ENCODE results near the gene USP17L24. TPM values are rescaled to one million over a fixed set of nuclear protein-coding genes. Genes with fewer than 3 reads are reported as not detected.
"Not testable (repeated sequence)": the region's sequence is repeated elsewhere in the genome, so short reads cannot be mapped to it uniquely, and the experiment has no call there.

USP17L24 gene, protein sequence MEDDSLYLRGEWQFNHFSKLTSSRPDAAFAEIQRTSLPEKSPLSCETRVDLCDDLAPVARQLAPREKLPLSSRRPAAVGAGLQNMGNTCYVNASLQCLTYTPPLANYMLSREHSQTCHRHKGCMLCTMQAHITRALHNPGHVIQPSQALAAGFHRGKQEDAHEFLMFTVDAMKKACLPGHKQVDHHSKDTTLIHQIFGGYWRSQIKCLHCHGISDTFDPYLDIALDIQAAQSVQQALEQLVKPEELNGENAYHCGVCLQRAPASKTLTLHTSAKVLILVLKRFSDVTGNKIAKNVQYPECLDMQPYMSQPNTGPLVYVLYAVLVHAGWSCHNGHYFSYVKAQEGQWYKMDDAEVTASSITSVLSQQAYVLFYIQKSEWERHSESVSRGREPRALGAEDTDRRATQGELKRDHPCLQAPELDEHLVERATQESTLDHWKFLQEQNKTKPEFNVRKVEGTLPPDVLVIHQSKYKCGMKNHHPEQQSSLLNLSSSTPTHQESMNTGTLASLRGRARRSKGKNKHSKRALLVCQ
- total RNA-seq (ENCODE audit: low replicate concordance) = not detected in 2 replicates

DNA sequence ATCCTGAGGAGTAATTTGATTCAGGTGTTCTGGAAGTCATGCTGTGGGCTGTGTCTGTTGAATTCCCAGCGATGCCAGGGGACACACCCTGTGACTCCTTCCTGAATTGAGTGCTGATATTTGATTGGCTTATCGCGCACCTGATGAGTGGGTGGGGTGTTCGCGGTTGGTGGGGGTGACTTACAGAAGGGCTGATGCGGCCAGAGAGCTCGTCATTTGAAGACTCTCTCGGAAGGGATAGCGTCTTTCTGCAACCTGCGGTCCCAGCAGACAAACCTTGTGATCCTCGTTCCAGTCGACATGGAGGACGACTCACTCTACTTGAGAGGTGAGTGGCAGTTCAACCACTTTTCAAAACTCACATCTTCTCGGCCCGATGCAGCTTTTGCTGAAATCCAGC, at the start of gene USP17L24:
USP17L24 (plus strand) TSS at position 301 of the 400 bp plus-strand sequence; CDS start at position 301, 0 bp downstream.
- H3K4me1 ChIP-seq; H3K9ac ChIP-seq; H3K79me2 ChIP-seq (ENCODE audit: low read depth); H3K4me2 ChIP-seq; H3K36me3 ChIP-seq; H3K27me3 Mint-ChIP-seq (ENCODE audit: insufficient read depth, low read depth); H2AFZ ChIP-seq (replicated peaks); H3K27me3 ChIP-seq; H3F3A ChIP-seq (ENCODE audit: low read depth); DNase-seq (ENCODE audit: low spot score); H3K9me3 ChIP-seq (ENCODE audit: low read depth); H4K20me1 ChIP-seq (ENCODE audit: low read depth); H3K4me1 Mint-ChIP-seq; H3K27ac ChIP-seq; H3K4me3 Mint-ChIP-seq; H3K4me3 ChIP-seq; H3K9me3 Mint-ChIP-seq; H3K36me3 Mint-ChIP-seq; H3K27ac Mint-ChIP-seq: not testable (repeated sequence)

GRCh38 chr4:9324191-9324590, 774 bp upstream of the USP17L24 start:
- H3K9me3 ChIP-seq (ENCODE audit: low read depth); DNase-seq (ENCODE audit: low spot score); H3K4me1 Mint-ChIP-seq; H3K36me3 ChIP-seq; H3K79me2 ChIP-seq (ENCODE audit: low read depth); H3K4me3 ChIP-seq; H3K36me3 Mint-ChIP-seq; H3K27me3 ChIP-seq; H3K4me2 ChIP-seq; H3K27me3 Mint-ChIP-seq (ENCODE audit: insufficient read depth, low read depth); H4K20me1 ChIP-seq (ENCODE audit: low read depth); H3F3A ChIP-seq (ENCODE audit: low read depth); H3K9ac ChIP-seq; H3K9me3 Mint-ChIP-seq; H2AFZ ChIP-seq (replicated peaks); H3K27ac Mint-ChIP-seq; H3K4me3 Mint-ChIP-seq; H3K27ac ChIP-seq; H3K4me1 ChIP-seq: not testable (repeated sequence)

- H3K36me3 Mint-ChIP-seq; H3K27ac ChIP-seq; H3K9ac ChIP-seq; H3K4me1 Mint-ChIP-seq; H3K36me3 ChIP-seq; H3K27me3 ChIP-seq; H3K4me3 ChIP-seq; H3K4me3 Mint-ChIP-seq; H3F3A ChIP-seq (ENCODE audit: low read depth); H3K27ac Mint-ChIP-seq; H3K4me2 ChIP-seq; H3K27me3 Mint-ChIP-seq (ENCODE audit: insufficient read depth, low read depth); H2AFZ ChIP-seq (replicated peaks); H4K20me1 ChIP-seq (ENCODE audit: low read depth); DNase-seq (ENCODE audit: low spot score); H3K4me1 ChIP-seq; H3K79me2 ChIP-seq (ENCODE audit: low read depth); H3K9me3 ChIP-seq (ENCODE audit: low read depth); H3K9me3 Mint-ChIP-seq: not testable (repeated sequence)
These were observed 4.6 kb downstream of the USP17L24 start, which contains the start of gene USP17L25 for GRCh38 chr4:9329611-9330010. Gene USP17L25 (plus strand): TSS chr4:9329911. CDS start chr4:9329911, 0 bp downstream.

DNA sequence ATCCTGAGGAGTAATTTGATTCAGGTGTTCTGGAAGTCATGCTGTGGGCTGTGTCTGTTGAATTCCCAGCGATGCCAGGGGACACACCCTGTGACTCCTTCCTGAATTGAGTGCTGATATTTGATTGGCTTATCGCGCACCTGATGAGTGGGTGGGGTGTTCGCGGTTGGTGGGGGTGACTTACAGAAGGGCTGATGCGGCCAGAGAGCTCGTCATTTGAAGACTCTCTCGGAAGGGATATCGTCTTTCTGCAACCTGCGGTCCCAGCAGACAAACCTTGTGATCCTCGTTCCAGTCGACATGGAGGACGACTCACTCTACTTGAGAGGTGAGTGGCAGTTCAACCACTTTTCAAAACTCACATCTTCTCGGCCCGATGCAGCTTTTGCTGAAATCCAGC, 9.4 kb downstream of the USP17L24 start, which contains the start of gene USP17L26:
USP17L26 (plus strand) TSS at position 301 of the 400 bp plus-strand sequence; CDS start at position 301, 0 bp downstream.
- not testable (repeated sequence) for H3K4me1 Mint-ChIP-seq

DNA sequence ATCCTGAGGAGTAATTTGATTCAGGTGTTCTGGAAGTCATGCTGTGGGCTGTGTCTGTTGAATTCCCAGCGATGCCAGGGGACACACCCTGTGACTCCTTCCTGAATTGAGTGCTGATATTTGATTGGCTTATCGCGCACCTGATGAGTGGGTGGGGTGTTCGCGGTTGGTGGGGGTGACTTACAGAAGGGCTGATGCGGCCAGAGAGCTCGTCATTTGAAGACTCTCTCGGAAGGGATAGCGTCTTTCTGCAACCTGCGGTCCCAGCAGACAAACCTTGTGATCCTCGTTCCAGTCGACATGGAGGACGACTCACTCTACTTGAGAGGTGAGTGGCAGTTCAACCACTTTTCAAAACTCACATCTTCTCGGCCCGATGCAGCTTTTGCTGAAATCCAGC, 14.1 kb downstream of the USP17L24 start, which contains the start of gene USP17L5:
USP17L5 (plus strand) TSS at position 301 of the 400 bp plus-strand sequence; CDS start at position 301, 0 bp downstream.
- not testable (repeated sequence) for H2AFZ ChIP-seq (replicated peaks); H3K27ac ChIP-seq; H3K9ac ChIP-seq; H3K79me2 ChIP-seq (ENCODE audit: low read depth); H3K27me3 Mint-ChIP-seq (ENCODE audit: insufficient read depth, low read depth); H3K27me3 ChIP-seq; H3K9me3 Mint-ChIP-seq; H3K36me3 Mint-ChIP-seq; H3F3A ChIP-seq (ENCODE audit: low read depth); H4K20me1 ChIP-seq (ENCODE audit: low read depth); H3K4me3 ChIP-seq; H3K36me3 ChIP-seq; H3K27ac Mint-ChIP-seq; H3K4me1 Mint-ChIP-seq; H3K4me3 Mint-ChIP-seq; H3K9me3 ChIP-seq (ENCODE audit: low read depth); H3K4me2 ChIP-seq; H3K4me1 ChIP-seq; DNase-seq (ENCODE audit: low spot score)

More for the DNA sequence above, 9.4 kb downstream of the USP17L24 start, which contains the start of gene USP17L26:
- not testable (repeated sequence) for H3K4me3 Mint-ChIP-seq; H3K9ac ChIP-seq; H3K4me3 ChIP-seq; H3K9me3 ChIP-seq (ENCODE audit: low read depth); H3K27ac Mint-ChIP-seq; H2AFZ ChIP-seq (replicated peaks); DNase-seq (ENCODE audit: low spot score); H3K27me3 ChIP-seq; H3K36me3 Mint-ChIP-seq; H3K9me3 Mint-ChIP-seq; H3F3A ChIP-seq (ENCODE audit: low read depth); H3K4me1 ChIP-seq; H3K4me2 ChIP-seq; H3K79me2 ChIP-seq (ENCODE audit: low read depth); H3K27me3 Mint-ChIP-seq (ENCODE audit: insufficient read depth, low read depth); H4K20me1 ChIP-seq (ENCODE audit: low read depth); H3K27ac ChIP-seq; H3K36me3 ChIP-seq

GRCh38 chr4:9343848-9344247, 18.9 kb downstream of the USP17L24 start, which contains the start of gene USP17L27:
Gene USP17L27 (plus strand): TSS chr4:9344148. CDS start chr4:9344148, 0 bp downstream.
- not testable (repeated sequence) for H3K9ac ChIP-seq; H3K4me2 ChIP-seq; H3K27me3 Mint-ChIP-seq (ENCODE audit: insufficient read depth, low read depth); H3K4me3 ChIP-seq; H3K4me1 ChIP-seq; H3K4me3 Mint-ChIP-seq; DNase-seq (ENCODE audit: low spot score); H3K27me3 ChIP-seq; H3K36me3 Mint-ChIP-seq; H3F3A ChIP-seq (ENCODE audit: low read depth); H3K4me1 Mint-ChIP-seq; H2AFZ ChIP-seq (replicated peaks); H3K27ac ChIP-seq; H3K79me2 ChIP-seq (ENCODE audit: low read depth); H3K9me3 Mint-ChIP-seq; H3K27ac Mint-ChIP-seq; H4K20me1 ChIP-seq (ENCODE audit: low read depth); H3K36me3 ChIP-seq; H3K9me3 ChIP-seq (ENCODE audit: low read depth)

- H3K27ac ChIP-seq; H3F3A ChIP-seq (ENCODE audit: low read depth); H3K4me1 Mint-ChIP-seq; DNase-seq (ENCODE audit: low spot score); H3K27me3 Mint-ChIP-seq (ENCODE audit: insufficient read depth, low read depth); H3K79me2 ChIP-seq (ENCODE audit: low read depth); H3K4me2 ChIP-seq; H3K9me3 Mint-ChIP-seq; H3K9ac ChIP-seq; H3K4me3 Mint-ChIP-seq; H3K4me3 ChIP-seq; H2AFZ ChIP-seq (replicated peaks); H3K27ac Mint-ChIP-seq; H3K36me3 ChIP-seq; H3K4me1 ChIP-seq; H3K9me3 ChIP-seq (ENCODE audit: low read depth); H3K27me3 ChIP-seq; H3K36me3 Mint-ChIP-seq; H4K20me1 ChIP-seq (ENCODE audit: low read depth): not testable (repeated sequence)
These were observed 23.6 kb downstream of the USP17L24 start, which contains the start of gene USP17L28 for GRCh38 chr4:9348593-9348992. Gene USP17L28 (plus strand): TSS chr4:9348893. CDS start chr4:9348893, 0 bp downstream.

GRCh38 chr4:9350866-9351265, 25.9 kb downstream of the USP17L24 start:
- H3K27ac ChIP-seq; H3K4me1 Mint-ChIP-seq; H3K36me3 Mint-ChIP-seq; H3F3A ChIP-seq (ENCODE audit: low read depth); H3K4me3 Mint-ChIP-seq; H3K27me3 Mint-ChIP-seq (ENCODE audit: insufficient read depth, low read depth); H3K79me2 ChIP-seq (ENCODE audit: low read depth); H3K27me3 ChIP-seq; H3K4me1 ChIP-seq; H3K9me3 Mint-ChIP-seq; H3K9ac ChIP-seq; H3K36me3 ChIP-seq; H3K4me2 ChIP-seq; DNase-seq (ENCODE audit: low spot score); H4K20me1 ChIP-seq (ENCODE audit: low read depth); H3K27ac Mint-ChIP-seq; H3K4me3 ChIP-seq; H2AFZ ChIP-seq (replicated peaks); H3K9me3 ChIP-seq (ENCODE audit: low read depth): not testable (repeated sequence)

All from neural progenitor cell (in vitro differentiated cells).